Measurements from ENCODE around the gene CYP19A1.

CYP19A1 gene

GRCh38 chr15:51371266-51371665, 32.9 kb upstream of the CYP19A1 start:
- H3K4me1 Mint-ChIP-seq = no peaks in the 10 kb centered on the region
- H3K9me3 Mint-ChIP-seq = no peaks in the 10 kb centered on the region
- no peaks in the 10 kb centered on the region for H3K36me3 Mint-ChIP-seq (ENCODE audit: insufficient read depth)
- H3K27ac Mint-ChIP-seq (ENCODE audit: low read depth) = no peak overlapping the region
- no peak for ATAC-seq (replicated peaks; ENCODE audit: extremely low read depth, poor library complexity, severe bottlenecking)
- H3K4me3 Mint-ChIP-seq = no peak overlapping the region
- H3K27me3 Mint-ChIP-seq = no peaks in the 10 kb centered on the region
- no peak for DNase-seq (ENCODE audit: low spot score in 2 of 2)

DNA sequence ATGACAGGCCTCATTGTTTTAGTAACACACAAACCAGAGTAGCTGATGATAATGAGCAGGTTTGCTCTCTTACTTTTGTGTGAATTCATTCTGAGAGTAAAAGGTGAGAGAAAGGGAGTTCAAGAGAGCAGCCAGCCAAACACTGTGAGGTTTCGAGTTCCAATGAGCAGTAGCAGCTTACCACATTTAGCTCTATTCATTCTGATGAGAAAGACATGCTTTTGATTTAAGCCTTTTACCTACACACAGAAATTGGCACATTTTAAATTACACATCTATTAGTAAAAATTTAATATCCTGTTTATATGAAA, 31.0 kb upstream of the CYP19A1 start:
- Mint-ChIP-seq H3K9me3 (no peaks in the 10 kb centered on the region), H3K4me1 (no peaks in the 10 kb centered on the region), H3K27me3 (peaks cover 8% of the 10 kb centered on the region), H3K27ac (ENCODE audit: low read depth) (no peak overlapping the region), H3K4me3 (no peak overlapping the region), H3K36me3 (ENCODE audit: insufficient read depth) (no peaks in the 10 kb centered on the region)
- ATAC-seq (replicated peaks; ENCODE audit: extremely low read depth, poor library complexity, severe bottlenecking) = no peak
- no peak for DNase-seq (ENCODE audit: low spot score in 2 of 2)

DNA sequence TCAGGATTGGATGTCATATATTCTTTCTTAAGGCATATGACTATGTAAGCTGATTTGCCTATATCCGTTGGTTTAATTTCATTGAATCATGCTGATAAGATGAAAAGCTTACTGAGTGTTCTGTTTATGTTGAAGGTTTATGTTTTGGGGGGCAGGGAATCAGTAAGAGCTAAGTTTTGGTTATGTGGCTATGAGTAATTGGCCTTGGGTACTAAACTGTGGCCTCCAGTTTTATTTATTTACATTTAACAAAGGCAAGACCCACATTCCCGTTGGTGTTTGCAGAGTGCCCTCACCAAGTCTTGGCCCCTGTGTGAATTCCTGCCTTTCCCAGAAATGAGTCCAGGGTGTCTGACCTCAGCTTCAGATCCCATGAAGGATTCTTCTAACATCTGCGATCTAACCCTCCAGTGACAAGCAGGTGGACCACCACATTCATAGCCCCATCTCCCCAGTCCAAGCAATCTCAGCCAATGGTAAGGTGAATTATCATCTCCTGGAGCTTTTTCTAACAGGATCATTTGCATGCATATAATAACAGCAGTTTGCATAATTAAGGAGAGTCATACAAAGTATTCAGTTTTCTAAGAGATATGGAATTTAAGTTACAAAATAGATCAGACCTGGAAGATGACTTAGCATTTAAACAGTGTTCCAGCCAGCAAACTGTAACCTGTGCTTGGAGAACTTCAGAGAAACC, 30.5 kb upstream of the CYP19A1 start:
- Mint-ChIP-seq H3K27ac (ENCODE audit: low read depth) (no peak overlapping the region), H3K4me1 (no peaks in the 10 kb centered on the region), H3K4me3 (no peak overlapping the region), H3K36me3 (ENCODE audit: insufficient read depth) (no peaks in the 10 kb centered on the region), H3K9me3 (no peaks in the 10 kb centered on the region), H3K27me3 (peaks cover 8% of the 10 kb centered on the region)
- DNase-seq (ENCODE audit: low spot score in 2 of 2) (no peak), ATAC-seq (replicated peaks; ENCODE audit: extremely low read depth, poor library complexity, severe bottlenecking) (no peak)

DNA sequence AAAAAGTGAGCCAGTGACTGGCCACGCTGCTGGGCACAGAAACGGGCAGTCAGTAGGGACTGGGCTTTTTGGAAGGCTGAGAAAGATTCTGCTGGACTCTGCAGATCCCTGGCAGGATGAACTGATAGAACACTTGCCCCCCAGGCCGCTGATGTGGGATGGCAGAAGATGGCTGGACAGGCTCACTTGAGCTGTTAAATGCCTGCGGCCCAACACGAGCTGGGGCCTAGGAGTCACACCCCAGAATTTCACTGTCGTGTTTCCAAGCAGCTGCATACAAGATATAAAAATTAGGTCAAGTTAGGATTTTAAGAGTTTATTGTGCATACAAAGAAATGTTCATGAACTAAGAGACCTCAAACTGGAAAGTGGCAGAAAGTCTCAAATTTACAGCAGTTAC, 29.9 kb upstream of the CYP19A1 start:
- peaks cover 8% of the 10 kb centered on the region for H3K27me3 Mint-ChIP-seq
- ATAC-seq (replicated peaks; ENCODE audit: extremely low read depth, poor library complexity, severe bottlenecking) = no peak
- no peak overlapping the region for H3K27ac Mint-ChIP-seq (ENCODE audit: low read depth)
- no peak overlapping the region for H3K4me3 Mint-ChIP-seq
- H3K4me1 Mint-ChIP-seq = no peaks in the 10 kb centered on the region
- DNase-seq (ENCODE audit: low spot score in 2 of 2) = no peak
- H3K9me3 Mint-ChIP-seq = no peaks in the 10 kb centered on the region
- no peaks in the 10 kb centered on the region for H3K36me3 Mint-ChIP-seq (ENCODE audit: insufficient read depth)

DNA sequence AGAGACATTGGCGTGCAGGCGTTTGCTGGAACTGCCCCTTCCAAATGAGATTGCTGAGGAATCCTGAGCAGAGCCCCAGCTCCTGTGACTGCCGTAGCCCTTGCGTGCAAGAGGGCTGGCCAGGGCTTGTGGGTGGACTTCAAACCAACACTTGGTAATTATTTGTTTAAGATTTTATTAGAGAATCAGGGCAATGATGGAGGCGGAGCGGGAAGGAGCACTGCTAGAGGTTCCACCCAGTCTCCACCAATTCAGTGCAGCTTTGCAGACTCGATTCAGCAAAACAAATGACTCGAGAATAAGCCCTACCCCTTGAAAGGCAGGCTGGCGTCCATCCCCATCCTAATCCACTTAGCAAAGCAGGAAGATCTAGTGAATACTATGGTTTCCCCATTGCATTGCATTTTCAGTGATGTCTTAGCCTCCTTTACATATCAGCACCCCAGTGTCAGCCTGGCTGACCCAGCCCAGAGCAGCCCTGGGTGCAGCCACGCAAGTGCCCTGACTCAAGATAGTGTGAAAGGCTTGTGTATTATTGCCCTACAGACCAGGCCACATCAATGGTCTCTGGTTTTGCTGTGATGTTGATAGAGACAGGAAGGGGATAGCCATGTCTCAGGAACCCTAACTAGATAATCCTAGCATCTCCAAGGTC, 29.1 kb upstream of the CYP19A1 start:
- Mint-ChIP-seq H3K27ac (ENCODE audit: low read depth) (no peak overlapping the region), H3K36me3 (ENCODE audit: insufficient read depth) (no peaks in the 10 kb centered on the region), H3K4me3 (no peak overlapping the region), H3K27me3 (peaks cover 8% of the 10 kb centered on the region), H3K4me1 (no peaks in the 10 kb centered on the region), H3K9me3 (no peaks in the 10 kb centered on the region)
- ATAC-seq (replicated peaks; ENCODE audit: extremely low read depth, poor library complexity, severe bottlenecking) (no peak), DNase-seq (ENCODE audit: low spot score in 2 of 2) (no peak)

DNA sequence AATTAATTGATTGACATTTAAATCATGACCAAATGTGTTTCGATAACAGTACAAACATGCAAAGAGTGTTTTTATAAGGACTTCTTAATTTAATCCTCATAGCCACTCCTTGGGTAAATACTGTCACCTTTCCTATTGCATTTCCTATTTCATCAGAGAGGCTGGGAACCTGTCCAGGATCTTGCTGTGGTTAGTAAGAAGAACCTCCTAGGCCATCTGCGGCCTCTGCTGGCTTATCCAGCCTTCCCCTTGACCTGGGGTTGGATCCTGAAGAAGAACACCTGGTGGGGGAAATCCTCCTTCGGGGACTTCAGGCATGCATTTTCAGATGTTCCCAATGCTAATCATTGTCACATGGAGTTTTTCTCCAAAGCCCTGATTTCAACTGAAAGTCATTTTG, 28.5 kb upstream of the CYP19A1 start:
- Mint-ChIP-seq H3K27me3 (peaks cover 8% of the 10 kb centered on the region), H3K9me3 (no peaks in the 10 kb centered on the region), H3K4me1 (no peaks in the 10 kb centered on the region), H3K4me3 (no peak overlapping the region), H3K27ac (ENCODE audit: low read depth) (no peak overlapping the region), H3K36me3 (ENCODE audit: insufficient read depth) (no peaks in the 10 kb centered on the region)
- DNase-seq (ENCODE audit: low spot score in 2 of 2) = no peak
- ATAC-seq (replicated peaks; ENCODE audit: extremely low read depth, poor library complexity, severe bottlenecking) = no peak

GRCh38 chr15:51366071-51366470, 27.7 kb upstream of the CYP19A1 start:
- peaks cover 8% of the 10 kb centered on the region for H3K27me3 Mint-ChIP-seq
- H3K4me1 Mint-ChIP-seq = no peaks in the 10 kb centered on the region
- no peaks in the 10 kb centered on the region for H3K9me3 Mint-ChIP-seq
- ATAC-seq (replicated peaks; ENCODE audit: extremely low read depth, poor library complexity, severe bottlenecking) = no peak
- DNase-seq (ENCODE audit: low spot score in 2 of 2) = no peak
- H3K27ac Mint-ChIP-seq (ENCODE audit: low read depth) = no peak overlapping the region
- H3K4me3 Mint-ChIP-seq = no peak overlapping the region
- no peaks in the 10 kb centered on the region for H3K36me3 Mint-ChIP-seq (ENCODE audit: insufficient read depth)

GRCh38 chr15:51365417-51365816, 27.0 kb upstream of the CYP19A1 start:
- ATAC-seq (replicated peaks; ENCODE audit: extremely low read depth, poor library complexity, severe bottlenecking) (no peak), DNase-seq (ENCODE audit: low spot score in 2 of 2) (no peak)
- H3K36me3 Mint-ChIP-seq (ENCODE audit: insufficient read depth) = no peaks in the 10 kb centered on the region
- no peak overlapping the region for H3K4me3 Mint-ChIP-seq
- H3K27me3 Mint-ChIP-seq = peaks cover 8% of the 10 kb centered on the region
- no peaks in the 10 kb centered on the region for H3K9me3 Mint-ChIP-seq
- H3K4me1 Mint-ChIP-seq = no peaks in the 10 kb centered on the region
- no peak overlapping the region for H3K27ac Mint-ChIP-seq (ENCODE audit: low read depth)

GRCh38 chr15:51363383-51363782, 25.0 kb upstream of the CYP19A1 start:
- ATAC-seq (replicated peaks; ENCODE audit: extremely low read depth, poor library complexity, severe bottlenecking) (no peak), DNase-seq (ENCODE audit: low spot score in 2 of 2) (no peak)

DNA sequence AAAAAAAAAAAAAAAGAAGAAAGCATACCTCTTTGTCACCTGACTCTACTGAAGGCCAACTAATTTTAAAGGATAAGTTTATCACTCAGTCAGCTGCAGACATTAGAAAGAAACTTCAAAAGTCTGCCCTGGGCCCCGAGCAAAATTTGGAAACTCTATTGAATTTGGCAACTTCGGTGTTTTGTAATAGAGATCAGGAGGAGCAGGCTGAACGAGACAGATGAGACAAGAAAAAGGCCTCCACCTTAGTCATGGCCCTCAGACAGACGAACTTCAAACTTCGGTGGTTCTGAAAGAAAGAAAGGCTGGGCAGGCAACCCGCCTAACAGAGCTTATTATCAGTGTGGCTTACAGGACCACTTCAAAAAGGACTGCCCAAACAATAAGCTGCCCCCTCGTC, 21.6 kb upstream of the CYP19A1 start:
- no peaks in the 10 kb centered on the region for H3K4me1 Mint-ChIP-seq
- ATAC-seq (replicated peaks; ENCODE audit: extremely low read depth, poor library complexity, severe bottlenecking) (no peak), DNase-seq (ENCODE audit: low spot score in 2 of 2) (no peak)
- no peak overlapping the region for H3K27ac Mint-ChIP-seq (ENCODE audit: low read depth)
- H3K36me3 Mint-ChIP-seq (ENCODE audit: insufficient read depth) = no peaks in the 10 kb centered on the region
- H3K4me3 Mint-ChIP-seq = no peak overlapping the region
- H3K27me3 Mint-ChIP-seq = no peaks in the 10 kb centered on the region
- no peaks in the 10 kb centered on the region for H3K9me3 Mint-ChIP-seq

More at GRCh38 chr15:51363383-51363782, 25.0 kb upstream of the CYP19A1 start:
- Mint-ChIP-seq H3K4me3 (no peak overlapping the region), H3K27me3 (peaks cover 8% of the 10 kb centered on the region), H3K36me3 (ENCODE audit: insufficient read depth) (no peaks in the 10 kb centered on the region), H3K9me3 (no peaks in the 10 kb centered on the region), H3K27ac (ENCODE audit: low read depth) (no peak overlapping the region), H3K4me1 (no peaks in the 10 kb centered on the region)

DNA sequence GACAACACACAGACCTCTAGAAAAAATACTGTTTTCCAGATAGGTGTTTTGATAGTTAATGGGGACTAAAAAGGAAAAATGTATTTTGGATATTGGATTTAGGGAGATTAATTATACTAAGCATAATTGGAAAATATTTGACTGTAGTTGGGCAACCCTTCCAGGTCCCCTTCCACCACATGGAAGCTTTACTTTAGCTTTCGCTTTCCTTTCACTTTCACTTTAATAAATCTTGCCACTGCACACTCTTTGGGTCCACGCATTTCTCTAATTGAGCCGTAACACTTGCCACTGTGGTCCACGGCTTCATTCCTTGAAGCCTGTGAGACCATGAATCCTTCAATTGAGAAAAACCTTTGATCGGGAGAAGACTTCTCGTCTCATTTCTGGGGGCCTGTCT, 18.6 kb upstream of the CYP19A1 start:
- DNase-seq (ENCODE audit: low spot score in 2 of 2) (no peak), ATAC-seq (replicated peaks; ENCODE audit: extremely low read depth, poor library complexity, severe bottlenecking) (no peak)
- Mint-ChIP-seq H3K36me3 (ENCODE audit: insufficient read depth) (no peaks in the 10 kb centered on the region), H3K4me3 (no peak overlapping the region), H3K27ac (ENCODE audit: low read depth) (no peak overlapping the region), H3K9me3 (no peaks in the 10 kb centered on the region), H3K27me3 (peaks cover 20% of the 10 kb centered on the region), H3K4me1 (no peaks in the 10 kb centered on the region)

DNA sequence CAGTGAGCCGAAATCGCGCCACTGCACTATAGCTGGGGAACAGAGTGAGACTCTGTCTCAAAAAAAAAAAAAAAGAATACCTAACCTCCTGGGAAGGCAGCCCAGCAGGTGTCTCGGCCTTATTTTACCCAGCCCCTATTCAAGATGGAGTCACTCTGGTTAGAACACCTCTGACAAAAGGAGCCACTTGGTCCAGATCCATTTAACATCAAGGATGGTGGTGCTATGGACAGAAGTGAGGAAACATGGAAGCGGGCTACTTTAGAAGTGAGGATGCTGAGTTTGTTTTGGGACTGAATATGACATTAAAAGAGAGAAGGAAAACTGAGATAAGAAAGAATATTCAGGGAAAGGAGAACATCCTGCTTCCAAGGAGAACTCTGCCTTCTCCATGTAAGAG, 17.8 kb upstream of the CYP19A1 start:
- ATAC-seq (replicated peaks; ENCODE audit: extremely low read depth, poor library complexity, severe bottlenecking) (no peak), DNase-seq (ENCODE audit: low spot score in 2 of 2) (no peak)
- Mint-ChIP-seq H3K36me3 (ENCODE audit: insufficient read depth) (no peaks in the 10 kb centered on the region), H3K4me1 (no peaks in the 10 kb centered on the region), H3K27me3 (peaks cover 28% of the 10 kb centered on the region), H3K27ac (ENCODE audit: low read depth) (no peak overlapping the region), H3K4me3 (no peak overlapping the region), H3K9me3 (no peaks in the 10 kb centered on the region)

GRCh38 chr15:51355096-51355495, 16.7 kb upstream of the CYP19A1 start:
- DNase-seq (ENCODE audit: low spot score in 2 of 2) = no peak
- H3K27ac Mint-ChIP-seq (ENCODE audit: low read depth) = no peak overlapping the region
- H3K4me1 Mint-ChIP-seq = no peaks in the 10 kb centered on the region

More at GRCh38 chr15:51355096-51355495, 16.7 kb upstream of the CYP19A1 start:
- Mint-ChIP-seq H3K36me3 (ENCODE audit: insufficient read depth) (no peaks in the 10 kb centered on the region), H3K27me3 (peaks cover 39% of the 10 kb centered on the region), H3K4me3 (no peak overlapping the region), H3K9me3 (no peaks in the 10 kb centered on the region)
- no peak for ATAC-seq (replicated peaks; ENCODE audit: extremely low read depth, poor library complexity, severe bottlenecking)

Measured in central memory CD8-positive, alpha-beta T cell (primary cell).